HG03442 (cell line): ENCODE data around the gene YTHDF1.

ENCODE experiments used
- ATAC-seq: cut with Tn5 transposase; IDR thresholded peaks from one replicate; pipeline ENCODE4 v1.9.1; 2021; ENCODE audit warnings: mild to moderate bottlenecking, moderate library complexity; ENCODE audit not compliant: unreplicated experiment

YTHDF1 gene

GRCh38 chr20:63210011-63210605 is 5.8 kb downstream of the YTHDF1 start:
- ATAC-seq = no peak

- no peak for ATAC-seq
These were observed 7.5 kb downstream of the YTHDF1 start for GRCh38 chr20:63208346-63208909.

GRCh38 chr20:63206878-63207277 is 9.1 kb downstream of the YTHDF1 start:
- no peak for ATAC-seq

- no peak for ATAC-seq
These were observed 10.0 kb downstream of the YTHDF1 start for GRCh38 chr20:63205896-63206295.

GRCh38 chr20:63204362-63204761 is 11.6 kb downstream of the YTHDF1 start:
- no peak for ATAC-seq

- ATAC-seq = no peak
These were observed 13.0 kb downstream of the YTHDF1 start for GRCh38 chr20:63202811-63203526.

- no peak for ATAC-seq
These were observed 13.9 kb downstream of the YTHDF1 start for GRCh38 chr20:63202021-63202420.

GRCh38 chr20:63198606-63199005 is 17.3 kb downstream of the YTHDF1 start:
- ATAC-seq = no peak

GRCh38 chr20:63196768-63197470 is 19.0 kb downstream of the YTHDF1 start:
- ATAC-seq = no peak

- no peak for ATAC-seq
These were observed 21.1 kb downstream of the YTHDF1 start for GRCh38 chr20:63194797-63195173.

- no peak for ATAC-seq
These were observed 21.7 kb downstream of the YTHDF1 start for GRCh38 chr20:63194007-63194796.

GRCh38 chr20:63192721-63193120 is 23.2 kb downstream of the YTHDF1 start:
- no peak for ATAC-seq

GRCh38 chr20:63191400-63191799 is 24.5 kb downstream of the YTHDF1 start:
- ATAC-seq = no peak

- no peak for ATAC-seq
These were observed 25.1 kb downstream of the YTHDF1 start for GRCh38 chr20:63190828-63191227.

- no peak for ATAC-seq
These were observed 25.9 kb downstream of the YTHDF1 start for GRCh38 chr20:63189846-63190559.

GRCh38 chr20:63189322-63189642 is 26.6 kb downstream of the YTHDF1 start:
- ATAC-seq = no peak

- no peak for ATAC-seq
These were observed 27.1 kb downstream of the YTHDF1 start for GRCh38 chr20:63188641-63189321.

- ATAC-seq = no peak
These were observed 27.8 kb downstream of the YTHDF1 start for GRCh38 chr20:63188159-63188442.

GRCh38 chr20:63187338-63188158 is 28.4 kb downstream of the YTHDF1 start:
- ATAC-seq = no peak
